ENCODE data around the gene MCC.

DNA sequence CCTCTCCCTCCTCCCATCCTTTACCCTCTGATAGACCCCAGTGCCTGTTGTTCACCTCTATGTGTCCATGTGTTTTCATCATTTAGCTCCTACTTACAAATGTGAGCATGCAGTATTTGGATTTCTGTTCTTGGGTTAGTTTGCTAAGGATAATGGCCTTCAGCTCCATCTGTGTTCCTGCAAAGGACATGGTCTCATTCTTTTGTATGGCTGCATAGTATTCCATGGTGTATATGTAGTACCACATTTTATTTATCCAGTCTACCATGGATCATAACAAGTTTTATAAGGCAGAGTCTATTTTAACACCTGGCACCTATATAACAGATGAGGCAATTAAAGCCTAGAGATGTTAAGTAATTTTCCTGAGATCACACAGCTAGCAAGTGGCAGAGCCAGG lies 32.6 kb upstream of the MCC start:
- TF ChIP-seq, protein P1, sequence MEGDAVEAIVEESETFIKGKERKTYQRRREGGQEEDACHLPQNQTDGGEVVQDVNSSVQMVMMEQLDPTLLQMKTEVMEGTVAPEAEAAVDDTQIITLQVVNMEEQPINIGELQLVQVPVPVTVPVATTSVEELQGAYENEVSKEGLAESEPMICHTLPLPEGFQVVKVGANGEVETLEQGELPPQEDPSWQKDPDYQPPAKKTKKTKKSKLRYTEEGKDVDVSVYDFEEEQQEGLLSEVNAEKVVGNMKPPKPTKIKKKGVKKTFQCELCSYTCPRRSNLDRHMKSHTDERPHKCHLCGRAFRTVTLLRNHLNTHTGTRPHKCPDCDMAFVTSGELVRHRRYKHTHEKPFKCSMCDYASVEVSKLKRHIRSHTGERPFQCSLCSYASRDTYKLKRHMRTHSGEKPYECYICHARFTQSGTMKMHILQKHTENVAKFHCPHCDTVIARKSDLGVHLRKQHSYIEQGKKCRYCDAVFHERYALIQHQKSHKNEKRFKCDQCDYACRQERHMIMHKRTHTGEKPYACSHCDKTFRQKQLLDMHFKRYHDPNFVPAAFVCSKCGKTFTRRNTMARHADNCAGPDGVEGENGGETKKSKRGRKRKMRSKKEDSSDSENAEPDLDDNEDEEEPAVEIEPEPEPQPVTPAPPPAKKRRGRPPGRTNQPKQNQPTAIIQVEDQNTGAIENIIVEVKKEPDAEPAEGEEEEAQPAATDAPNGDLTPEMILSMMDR (IDR thresholded peaks at IDR 0.05), result no peak
- no peak for TF ChIP-seq EP300 (IDR thresholded peaks at IDR 0.05)

Data from ovary (tissue), 3 donors.